GM18870 (cell line): ENCODE results near the gene DERA.
A peak's percentile ranks its signal among the peaks of the same experiment; 100 is the strongest.

Source experiments
- ATAC-seq: cut with Tn5 transposase; IDR thresholded peaks from one replicate; pipeline ENCODE4 v1.9.1; 2021; ENCODE audit warnings: moderate library complexity; ENCODE audit not compliant: unreplicated experiment

DERA gene

DNA sequence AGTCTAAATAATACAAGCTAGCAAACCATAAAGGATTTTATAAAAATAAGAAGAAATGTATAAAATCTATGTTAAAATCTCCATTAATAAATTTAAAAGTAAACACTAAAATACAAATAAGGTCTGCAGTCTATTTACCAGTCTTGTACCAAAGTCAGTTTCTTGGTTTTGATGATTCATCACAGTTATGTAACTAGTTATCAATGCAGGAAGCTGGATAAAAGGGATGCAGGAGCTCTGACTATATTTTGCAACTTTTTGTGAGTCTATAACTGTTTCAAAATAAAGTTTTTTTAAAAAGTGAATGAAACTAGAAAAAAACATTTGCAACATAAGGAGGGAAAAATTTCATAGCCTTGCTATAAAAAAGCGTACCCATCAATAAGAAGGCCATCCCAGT is 151.5 kb downstream of the DERA start:
- no peak for ATAC-seq

- no peak for ATAC-seq
Measured at GRCh38 chr12:16063726-16064125, 152.6 kb downstream of the DERA start.

- no peak for ATAC-seq
Measured at GRCh38 chr12:16070113-16070512, 159.0 kb downstream of the DERA start.

- no peak for ATAC-seq
Measured at GRCh38 chr12:16072678-16073077, 161.5 kb downstream of the DERA start.

GRCh38 chr12:16074894-16075293 is 163.8 kb downstream of the DERA start:
- ATAC-seq, result no peak

DNA sequence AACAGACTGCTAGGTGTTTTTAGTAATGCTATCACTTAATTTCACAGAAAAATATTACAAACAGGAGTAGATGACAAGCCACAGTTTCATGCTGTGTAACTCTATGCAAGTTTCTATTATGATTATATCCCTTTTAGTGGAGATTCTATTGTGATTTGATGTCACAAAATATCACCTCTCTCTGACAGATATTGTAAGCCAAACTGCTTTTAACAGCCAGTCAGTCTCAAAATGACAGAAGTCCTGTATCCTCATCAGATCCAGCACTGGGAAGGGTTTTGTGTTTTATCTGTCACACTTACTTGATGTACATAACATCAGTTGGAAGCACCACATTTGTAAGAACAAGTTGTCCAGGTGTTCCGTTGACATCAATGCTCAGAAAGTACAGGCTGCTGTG is 164.8 kb downstream of the DERA start:
- no peak for ATAC-seq

GRCh38 chr12:16076557-16076956 is 165.4 kb downstream of the DERA start:
- peak; percentile 87 for ATAC-seq

DNA sequence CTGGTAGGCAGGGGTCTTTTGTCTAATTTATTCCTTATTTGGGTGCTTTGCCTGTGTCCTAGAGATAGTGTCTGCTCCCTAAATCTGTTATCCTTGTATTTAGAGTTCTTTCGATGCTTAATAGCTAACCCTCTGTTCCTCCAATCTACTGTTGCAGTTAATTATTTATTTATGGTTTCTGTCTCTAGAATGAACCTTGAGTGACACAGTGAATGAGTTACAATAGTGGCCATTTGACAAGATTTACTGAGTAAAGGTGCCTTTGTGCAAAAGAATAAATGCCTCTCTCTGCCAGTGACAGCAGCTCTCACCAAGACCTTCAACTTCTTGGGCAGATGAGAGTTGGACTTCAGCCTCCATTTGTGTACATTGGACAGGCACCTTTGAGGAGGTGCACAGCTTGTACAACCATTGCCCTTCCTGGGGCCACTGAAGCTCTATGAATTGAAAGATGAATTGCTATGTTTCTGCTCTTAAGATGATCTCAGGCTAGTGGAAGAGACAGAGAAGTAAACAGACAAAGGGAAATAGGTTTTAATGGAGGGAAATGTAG is 165.9 kb downstream of the DERA start:
- ATAC-seq, result peak; percentile 56

DNA sequence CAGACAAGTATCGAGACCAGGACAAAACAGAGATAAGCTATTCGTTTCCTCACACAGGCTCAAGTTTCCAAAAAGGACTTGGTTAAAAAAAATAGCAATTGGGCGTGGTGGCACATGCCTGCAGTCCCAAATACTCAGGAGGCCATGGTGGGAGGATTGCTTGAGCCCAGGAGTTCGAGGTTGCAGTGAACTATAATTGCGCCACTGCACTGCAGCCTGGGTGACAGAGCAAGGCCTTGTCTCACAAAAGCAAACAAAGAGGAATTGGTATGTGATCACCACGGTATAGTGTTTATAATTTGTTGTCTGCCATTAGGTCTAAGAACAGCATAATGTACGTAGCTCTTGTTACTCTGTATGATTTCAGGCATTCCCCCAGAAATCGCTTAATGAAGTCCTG is 175.3 kb downstream of the DERA start:
- ATAC-seq, result no peak

GRCh38 chr12:16086942-16087341 is 175.8 kb downstream of the DERA start:
- ATAC-seq, result no peak
